GM18951 (cell line): ENCODE results near the gene LRP6.
"Not testable (repeated sequence)": the region's sequence is repeated elsewhere in the genome, so short reads cannot be mapped to it uniquely, and the experiment has no call there.

Experiments
- POLR2A ChIP-seq: IDR thresholded peaks from 4 replicates; pipeline ENCODE4 v1.6.1; 2011; ENCODE audit warnings: mild to moderate bottlenecking; ENCODE audit not compliant: insufficient read length, insufficient read depth; ENCODE audit errors: extremely low read depth
- in situ Hi-C: fragments of 300-500 bp; cut with MboI; formaldehyde crosslinking; loops from one replicate; pipeline ENCODE4 v1.12.0; 2022; ENCODE audit warnings: low sequenced_read_pairs, mixed read lengths, inconsistent platforms; ENCODE audit not compliant: unreplicated experiment

Gene LRP6

GRCh38 chr12:12281134-12281533, 14.3 kb upstream of the LRP6 start:
- no peak for TF ChIP-seq POLR2A
- in situ Hi-C loops, result no loop called here

DNA sequence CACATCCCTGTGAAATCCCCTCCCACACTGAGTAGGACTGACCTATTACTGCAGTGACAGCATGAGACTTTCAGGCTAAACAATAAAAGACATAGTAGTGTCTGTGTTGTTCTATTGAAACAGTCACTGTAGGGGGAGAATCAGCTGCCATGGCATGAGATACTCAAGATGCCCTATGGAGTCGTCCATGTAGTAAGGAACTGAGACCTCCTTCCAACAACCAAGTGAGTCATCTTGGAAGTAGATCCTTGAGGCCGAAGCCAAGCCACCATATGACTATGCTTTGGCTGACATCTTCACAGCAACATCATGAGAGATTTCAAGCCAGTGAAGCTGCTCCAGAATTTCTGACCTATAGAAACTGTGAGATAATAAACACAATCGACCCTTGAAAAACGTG, 12.1 kb upstream of the LRP6 start:
- TF ChIP-seq POLR2A, result no peak
- in situ Hi-C loops, result no loop called here

- no peak for TF ChIP-seq POLR2A
- in situ Hi-C loops, result no loop called here
Measured at GRCh38 chr12:12275874-12276273, 9.0 kb upstream of the LRP6 start.

GRCh38 chr12:12273291-12273957, 6.6 kb upstream of the LRP6 start:
- in situ Hi-C loops, result no loop called here
- TF ChIP-seq POLR2A, result no peak

DNA sequence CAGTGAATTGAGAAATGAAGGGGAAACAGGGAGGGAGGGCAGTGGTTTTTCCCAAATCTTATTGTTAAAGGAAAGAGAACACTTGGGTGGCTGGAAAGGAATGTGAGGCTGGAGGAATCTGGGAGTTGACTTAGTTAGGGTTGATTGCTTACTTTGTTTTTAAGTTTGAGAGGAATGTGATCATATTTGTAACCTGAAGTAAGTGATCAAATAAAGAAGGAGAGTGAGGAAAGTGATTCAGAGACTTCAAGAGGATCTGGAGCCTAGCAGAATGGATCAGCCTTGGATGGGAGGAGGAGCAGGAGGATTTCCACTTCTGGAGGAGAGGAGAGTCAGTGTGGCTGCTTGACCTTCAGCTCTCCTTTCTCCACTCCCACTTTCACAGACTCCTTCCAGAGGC, 6.0 kb upstream of the LRP6 start:
- TF ChIP-seq POLR2A, result no peak
- in situ Hi-C loops, result no loop called here

DNA sequence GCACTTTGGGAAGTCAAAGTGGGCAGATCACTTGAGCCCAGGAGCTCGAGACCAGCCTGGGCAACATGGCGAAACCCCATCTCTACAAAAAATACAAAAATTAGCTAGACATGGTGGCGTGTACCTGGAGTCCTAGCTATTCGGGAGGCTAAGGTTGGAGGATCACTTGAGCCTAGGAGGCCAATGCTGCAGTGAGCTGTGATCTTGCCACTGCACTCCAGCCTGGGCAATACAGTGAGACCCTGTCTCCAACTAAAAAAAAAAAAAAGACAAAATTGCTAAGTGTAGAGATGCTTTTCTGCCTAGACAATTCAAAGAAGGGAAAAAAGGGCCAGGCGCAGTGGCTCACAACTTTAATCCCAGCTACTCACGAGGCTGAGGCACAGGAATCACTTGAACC, 3.4 kb upstream of the LRP6 start:
- no peak for TF ChIP-seq POLR2A
- in situ Hi-C loops, result no loop called here

DNA sequence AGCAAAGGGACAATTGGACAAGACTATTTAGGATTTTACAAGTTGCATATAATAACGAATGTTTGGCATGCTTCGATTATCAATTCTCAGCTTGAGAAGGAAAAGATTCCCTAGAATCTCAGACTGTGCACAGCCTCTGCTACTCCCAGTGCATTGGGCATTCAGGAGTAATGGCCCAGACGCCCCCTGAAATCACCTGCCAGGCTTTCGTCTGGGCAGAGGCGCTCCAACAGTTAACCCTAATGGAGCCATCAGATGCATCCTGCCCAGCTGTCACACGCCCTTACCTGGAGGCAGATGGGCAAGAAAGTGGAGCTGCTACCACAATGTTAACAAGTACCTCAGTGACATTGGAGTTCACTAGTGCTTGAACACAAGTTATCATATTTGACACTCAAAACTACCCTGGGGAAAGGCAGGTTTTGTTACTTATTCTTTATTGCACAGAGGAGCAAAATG, 927 bp upstream of the LRP6 start:
- no peak for TF ChIP-seq POLR2A
- in situ Hi-C loops, result no loop called here

GRCh38 chr12:12266389-12266872, 413 bp downstream of the LRP6 start:
- in situ Hi-C loops, result no loop called here
- TF ChIP-seq POLR2A, result no peak

- in situ Hi-C loops, result no loop called here
- no peak for TF ChIP-seq POLR2A
Measured at GRCh38 chr12:12265571-12266388, 1.1 kb downstream of the LRP6 start.

DNA sequence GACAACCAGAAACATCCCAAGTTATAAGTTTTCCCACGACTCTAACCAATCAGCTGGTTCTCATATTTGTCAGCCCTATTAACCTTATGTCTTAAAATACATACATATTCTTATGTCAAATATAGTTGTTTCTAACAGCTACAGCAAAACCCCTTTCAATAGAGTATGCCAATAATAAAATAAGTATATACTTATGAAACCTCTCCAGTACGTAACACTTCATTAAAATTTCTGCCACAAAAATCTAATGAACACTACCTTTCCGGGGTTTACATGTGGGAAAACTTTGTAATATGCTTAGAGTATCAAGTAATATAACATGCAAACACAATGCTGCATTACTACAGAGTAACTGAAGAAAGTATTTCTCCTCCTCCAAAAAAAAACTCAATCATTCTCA, 1.8 kb downstream of the LRP6 start:
- no peak for TF ChIP-seq POLR2A
- in situ Hi-C loops, result no loop called here

DNA sequence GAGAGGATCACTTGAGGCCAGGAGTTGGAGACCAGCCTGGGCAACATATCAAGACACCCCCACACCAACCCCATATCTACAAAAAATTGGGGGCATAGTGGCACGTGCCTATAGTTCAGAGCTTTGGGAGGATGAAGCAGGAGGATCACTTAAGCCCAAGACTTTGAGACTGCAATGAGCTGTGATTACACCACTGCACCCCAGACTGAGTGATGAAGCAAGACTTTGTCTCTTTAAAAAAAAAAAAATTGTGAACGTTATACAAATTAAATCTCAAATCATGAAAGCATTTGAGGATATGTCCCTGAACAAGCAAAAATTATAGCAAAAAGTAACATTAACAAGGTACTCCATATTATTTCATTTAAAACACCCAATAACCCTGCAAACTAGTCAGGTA, 2.9 kb downstream of the LRP6 start:
- in situ Hi-C loops, result no loop called here
- TF ChIP-seq POLR2A, result no peak

- in situ Hi-C loops, result not testable (repeated sequence)
Measured at GRCh38 chr12:12256291-12256757, 10.5 kb downstream of the LRP6 start.

DNA sequence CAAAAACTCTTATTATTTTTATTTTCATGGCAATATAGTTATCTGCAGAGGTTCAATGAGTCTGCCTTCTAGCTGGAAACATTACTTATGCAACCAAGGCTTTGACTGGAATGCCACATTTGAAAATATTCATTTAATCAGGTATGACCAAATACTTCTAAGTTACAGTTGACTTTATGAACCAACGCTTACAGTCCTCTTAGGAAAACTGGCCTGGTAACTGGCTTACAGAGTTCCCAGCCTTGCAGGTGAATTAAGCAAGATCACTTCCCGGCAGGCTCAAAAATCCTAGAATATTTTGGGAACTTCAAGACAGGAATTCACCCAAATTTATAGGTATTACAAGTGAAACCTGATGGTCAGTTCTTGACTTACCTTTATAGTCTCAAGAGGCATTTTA, 12.3 kb downstream of the LRP6 start:
- no peak for TF ChIP-seq POLR2A
- in situ Hi-C loops, result no loop called here

- in situ Hi-C loops, result no loop called here
Measured at GRCh38 chr12:12249216-12250050, 17.4 kb downstream of the LRP6 start.

More at GRCh38 chr12:12249216-12250050, 17.4 kb downstream of the LRP6 start:
- no peak for TF ChIP-seq POLR2A
